ENCODE results near the gene SLC2A11.

GRCh38 chr22:23834406-23834792 lies 23.3 kb upstream of the SLC2A11 start:
- TF ChIP-seq, protein P1, sequence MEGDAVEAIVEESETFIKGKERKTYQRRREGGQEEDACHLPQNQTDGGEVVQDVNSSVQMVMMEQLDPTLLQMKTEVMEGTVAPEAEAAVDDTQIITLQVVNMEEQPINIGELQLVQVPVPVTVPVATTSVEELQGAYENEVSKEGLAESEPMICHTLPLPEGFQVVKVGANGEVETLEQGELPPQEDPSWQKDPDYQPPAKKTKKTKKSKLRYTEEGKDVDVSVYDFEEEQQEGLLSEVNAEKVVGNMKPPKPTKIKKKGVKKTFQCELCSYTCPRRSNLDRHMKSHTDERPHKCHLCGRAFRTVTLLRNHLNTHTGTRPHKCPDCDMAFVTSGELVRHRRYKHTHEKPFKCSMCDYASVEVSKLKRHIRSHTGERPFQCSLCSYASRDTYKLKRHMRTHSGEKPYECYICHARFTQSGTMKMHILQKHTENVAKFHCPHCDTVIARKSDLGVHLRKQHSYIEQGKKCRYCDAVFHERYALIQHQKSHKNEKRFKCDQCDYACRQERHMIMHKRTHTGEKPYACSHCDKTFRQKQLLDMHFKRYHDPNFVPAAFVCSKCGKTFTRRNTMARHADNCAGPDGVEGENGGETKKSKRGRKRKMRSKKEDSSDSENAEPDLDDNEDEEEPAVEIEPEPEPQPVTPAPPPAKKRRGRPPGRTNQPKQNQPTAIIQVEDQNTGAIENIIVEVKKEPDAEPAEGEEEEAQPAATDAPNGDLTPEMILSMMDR (IDR thresholded peaks at IDR 0.05): no peak
- TF ChIP-seq POLR2A (IDR thresholded peaks at IDR 0.05): no peak

All from body of pancreas (tissue), 4 donors.